ENCODE measurements around the gene PPP4R3A. TPM values are rescaled to one million over a fixed set of nuclear protein-coding genes. Genes with fewer than 3 reads are reported as not detected.
"Not testable (repeated sequence)": the region's sequence is repeated elsewhere in the genome, so short reads cannot be mapped to it uniquely, and the experiment has no call there.

The PPP4R3A gene
- total RNA-seq, 1 experiment from 2014 or later: 24.5 TPM

- in situ Hi-C loops (cut with HindIII; ENCODE audit: low pct_unique_long_range_greater_than_20kb, low sequenced_read_pairs): no loop called here
- no peak for DNase-seq (ENCODE audit: low read depth)
Observed at GRCh38 chr14:91458612-91459011, 51.5 kb downstream of the PPP4R3A start.

GRCh38 chr14:91456283-91456682 lies 53.8 kb downstream of the PPP4R3A start:
- DNase-seq (ENCODE audit: low read depth): no peak

GRCh38 chr14:91454580-91454979 lies 55.5 kb downstream of the PPP4R3A start:
- in situ Hi-C loops (cut with HindIII; ENCODE audit: low pct_unique_long_range_greater_than_20kb, low sequenced_read_pairs): no loop called here
- no peak for DNase-seq (ENCODE audit: low read depth)

More at GRCh38 chr14:91456283-91456682, 53.8 kb downstream of the PPP4R3A start:
- in situ Hi-C loops (cut with HindIII; ENCODE audit: low pct_unique_long_range_greater_than_20kb, low sequenced_read_pairs): no loop called here

- in situ Hi-C loops (cut with HindIII; ENCODE audit: low pct_unique_long_range_greater_than_20kb, low sequenced_read_pairs): no loop called here
- no peak for DNase-seq (ENCODE audit: low read depth)
Observed at GRCh38 chr14:91454155-91454554, 56.0 kb downstream of the PPP4R3A start.

- DNase-seq (ENCODE audit: low read depth): no peak
- in situ Hi-C loops (cut with HindIII; ENCODE audit: low pct_unique_long_range_greater_than_20kb, low sequenced_read_pairs): no loop called here
Observed at GRCh38 chr14:91453744-91454143, 56.4 kb downstream of the PPP4R3A start.

- in situ Hi-C loops (cut with HindIII; ENCODE audit: low pct_unique_long_range_greater_than_20kb, low sequenced_read_pairs): no loop called here
- no peak for DNase-seq (ENCODE audit: low read depth)
Observed at GRCh38 chr14:91444335-91445020, 65.6 kb downstream of the PPP4R3A start.

GRCh38 chr14:91439345-91439744 lies 70.8 kb downstream of the PPP4R3A start:
- in situ Hi-C loops (cut with HindIII; ENCODE audit: low pct_unique_long_range_greater_than_20kb, low sequenced_read_pairs): no loop called here
- no peak for DNase-seq (ENCODE audit: low read depth)

- DNase-seq (ENCODE audit: low read depth): no peak
- in situ Hi-C loops (cut with HindIII; ENCODE audit: low pct_unique_long_range_greater_than_20kb, low sequenced_read_pairs): no loop called here
Observed at GRCh38 chr14:91438845-91439244, 71.3 kb downstream of the PPP4R3A start.

- in situ Hi-C loops (cut with HindIII; ENCODE audit: low pct_unique_long_range_greater_than_20kb, low sequenced_read_pairs): not testable (repeated sequence)
Observed at GRCh38 chr14:91436266-91436665, 73.8 kb downstream of the PPP4R3A start.

GRCh38 chr14:91429385-91429784 lies 80.7 kb downstream of the PPP4R3A start:
- in situ Hi-C loops (cut with HindIII; ENCODE audit: low pct_unique_long_range_greater_than_20kb, low sequenced_read_pairs): no loop called here
- DNase-seq (ENCODE audit: low read depth): no peak

More at GRCh38 chr14:91436266-91436665, 73.8 kb downstream of the PPP4R3A start:
- not testable (repeated sequence) for DNase-seq (ENCODE audit: low read depth)

GRCh38 chr14:91428931-91429330 lies 81.2 kb downstream of the PPP4R3A start:
- DNase-seq (ENCODE audit: low read depth); in situ Hi-C loops (cut with HindIII; ENCODE audit: low pct_unique_long_range_greater_than_20kb, low sequenced_read_pairs): not testable (repeated sequence)

- DNase-seq (ENCODE audit: low read depth); in situ Hi-C loops (cut with HindIII; ENCODE audit: low pct_unique_long_range_greater_than_20kb, low sequenced_read_pairs): not testable (repeated sequence)
Observed at GRCh38 chr14:91425531-91425944, 84.6 kb downstream of the PPP4R3A start.

GRCh38 chr14:91424813-91425530 lies 85.1 kb downstream of the PPP4R3A start:
- no peak for DNase-seq (ENCODE audit: low read depth)
- in situ Hi-C loops (cut with HindIII; ENCODE audit: low pct_unique_long_range_greater_than_20kb, low sequenced_read_pairs): no loop called here

- in situ Hi-C loops (cut with HindIII; ENCODE audit: low pct_unique_long_range_greater_than_20kb, low sequenced_read_pairs): no loop called here
- DNase-seq (ENCODE audit: low read depth): no peak
Observed at GRCh38 chr14:91420686-91421085, 89.4 kb downstream of the PPP4R3A start.

GRCh38 chr14:91419451-91419850 lies 90.7 kb downstream of the PPP4R3A start:
- in situ Hi-C loops (cut with HindIII; ENCODE audit: low pct_unique_long_range_greater_than_20kb, low sequenced_read_pairs): no loop called here
- DNase-seq (ENCODE audit: low read depth): no peak

GRCh38 chr14:91419044-91419397 lies 91.1 kb downstream of the PPP4R3A start:
- in situ Hi-C loops (cut with HindIII; ENCODE audit: low pct_unique_long_range_greater_than_20kb, low sequenced_read_pairs): no loop called here
- no peak for DNase-seq (ENCODE audit: low read depth)

- in situ Hi-C loops (cut with HindIII; ENCODE audit: low pct_unique_long_range_greater_than_20kb, low sequenced_read_pairs): no loop called here
- peak; percentile 61 for DNase-seq (ENCODE audit: low read depth)
Observed at GRCh38 chr14:91418387-91419043, 91.6 kb downstream of the PPP4R3A start.

GRCh38 chr14:91417983-91418386 lies 92.1 kb downstream of the PPP4R3A start:
- no peak for DNase-seq (ENCODE audit: low read depth)
- in situ Hi-C loops (cut with HindIII; ENCODE audit: low pct_unique_long_range_greater_than_20kb, low sequenced_read_pairs): no loop called here

All from Caki2 (cell line).